A549 (cell line): ENCODE results near the gene TMEM131.

Experiments
- JUN ChIP-seq, 2 experiments: fragments of >200 bp; sonication (Bioruptor Twin); formaldehyde crosslinking; IDR thresholded peaks; 2 replicates in 1 of 2; 3 replicates in 1 of 2; pipeline ENCODE4 v1.6.1; 2016 to 2017
- POLR2A ChIP-seq: IDR thresholded peaks from 2 replicates; pipeline ENCODE4 v1.6.1; 2012; ENCODE audit warnings: mild to moderate bottlenecking, low read length
- TF ChIP-seq, protein P1 (sequence below): fragments of >200 bp; sonication (Bioruptor Twin); formaldehyde crosslinking; IDR thresholded peaks from 3 replicates; pipeline ENCODE4 v1.5.1; 2016

DNA sequence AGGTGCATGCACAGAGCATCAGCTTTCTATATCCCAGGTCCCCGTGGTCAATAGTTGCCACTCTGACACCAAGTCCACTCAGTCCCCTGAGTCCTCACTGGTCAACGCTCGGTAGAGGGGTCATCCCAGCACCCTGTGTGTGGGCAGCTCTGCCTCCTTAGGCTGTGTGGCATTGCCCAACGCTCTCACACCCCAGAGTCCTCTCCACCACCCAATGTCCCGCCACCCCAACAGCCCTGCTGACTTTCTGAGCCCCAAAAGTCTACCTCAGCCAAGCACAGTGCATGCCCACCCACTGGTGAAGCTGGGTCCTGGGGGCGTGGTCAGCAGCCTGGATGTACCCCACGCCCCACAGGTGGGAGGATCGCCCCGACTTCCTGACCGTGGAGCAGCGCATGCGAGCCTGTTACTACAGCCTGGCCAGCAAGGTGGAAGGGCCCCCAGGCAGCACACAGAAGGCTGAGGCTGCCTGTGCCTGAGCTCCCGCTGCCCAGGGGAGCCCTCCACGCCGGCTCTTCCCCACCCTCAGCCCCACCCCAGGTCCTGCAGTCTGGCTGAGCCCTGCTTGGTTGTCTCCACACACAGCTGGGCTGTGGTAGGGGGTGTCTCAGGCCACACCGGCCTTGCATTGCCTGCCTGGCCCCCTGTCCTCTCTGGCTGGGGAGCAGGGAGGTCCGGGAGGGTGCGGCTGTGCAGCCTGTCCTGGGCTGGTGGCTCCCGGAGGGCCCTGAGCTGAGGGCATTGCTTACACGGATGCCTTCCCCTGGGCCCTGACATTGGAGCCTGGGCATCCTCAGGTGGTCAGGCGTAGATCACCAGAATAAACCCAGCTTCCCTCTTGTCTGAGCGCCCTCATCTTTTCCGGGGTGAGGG lies 256.5 kb downstream of the TMEM131 start:
- no peak for TF ChIP-seq POLR2A
- TF ChIP-seq JUN (IDR thresholded peaks at IDR 0.05) = no peak
- TF ChIP-seq, protein P1, sequence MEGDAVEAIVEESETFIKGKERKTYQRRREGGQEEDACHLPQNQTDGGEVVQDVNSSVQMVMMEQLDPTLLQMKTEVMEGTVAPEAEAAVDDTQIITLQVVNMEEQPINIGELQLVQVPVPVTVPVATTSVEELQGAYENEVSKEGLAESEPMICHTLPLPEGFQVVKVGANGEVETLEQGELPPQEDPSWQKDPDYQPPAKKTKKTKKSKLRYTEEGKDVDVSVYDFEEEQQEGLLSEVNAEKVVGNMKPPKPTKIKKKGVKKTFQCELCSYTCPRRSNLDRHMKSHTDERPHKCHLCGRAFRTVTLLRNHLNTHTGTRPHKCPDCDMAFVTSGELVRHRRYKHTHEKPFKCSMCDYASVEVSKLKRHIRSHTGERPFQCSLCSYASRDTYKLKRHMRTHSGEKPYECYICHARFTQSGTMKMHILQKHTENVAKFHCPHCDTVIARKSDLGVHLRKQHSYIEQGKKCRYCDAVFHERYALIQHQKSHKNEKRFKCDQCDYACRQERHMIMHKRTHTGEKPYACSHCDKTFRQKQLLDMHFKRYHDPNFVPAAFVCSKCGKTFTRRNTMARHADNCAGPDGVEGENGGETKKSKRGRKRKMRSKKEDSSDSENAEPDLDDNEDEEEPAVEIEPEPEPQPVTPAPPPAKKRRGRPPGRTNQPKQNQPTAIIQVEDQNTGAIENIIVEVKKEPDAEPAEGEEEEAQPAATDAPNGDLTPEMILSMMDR = no peak
